ENCODE results near the gene ADCY4. TPM values are rescaled to one million over a fixed set of nuclear protein-coding genes. Genes with fewer than 3 reads are reported as not detected.

Gene ADCY4
- polyA plus RNA-seq, 3 donors, result 0.69 to 11.9 (median 0.70) TPM

DNA sequence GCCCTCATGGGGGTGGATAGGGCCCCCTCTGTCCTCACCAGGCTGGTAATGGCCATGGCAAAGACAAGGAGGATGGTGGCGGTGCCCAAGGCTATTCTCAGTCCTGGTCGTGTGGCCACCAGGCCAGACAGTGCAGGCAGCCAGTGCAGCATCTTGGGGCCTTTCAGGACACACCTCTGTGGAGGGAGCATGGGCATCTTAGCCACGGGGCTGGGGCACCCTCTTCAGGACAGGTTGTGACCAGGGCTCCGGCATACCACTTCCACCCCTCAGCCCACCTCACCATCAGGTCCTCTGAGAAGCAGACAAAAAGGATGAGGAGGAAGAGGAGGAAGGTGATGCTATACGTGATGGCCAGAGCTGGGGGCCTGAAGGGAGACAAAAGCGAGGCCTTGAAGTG lies 10.8 kb downstream of the ADCY4 start:
- Mint-ChIP-seq H3K27ac (no peak overlapping the region), H3K4me1 (peaks cover 51% of the 10 kb centered on the region)

DNA sequence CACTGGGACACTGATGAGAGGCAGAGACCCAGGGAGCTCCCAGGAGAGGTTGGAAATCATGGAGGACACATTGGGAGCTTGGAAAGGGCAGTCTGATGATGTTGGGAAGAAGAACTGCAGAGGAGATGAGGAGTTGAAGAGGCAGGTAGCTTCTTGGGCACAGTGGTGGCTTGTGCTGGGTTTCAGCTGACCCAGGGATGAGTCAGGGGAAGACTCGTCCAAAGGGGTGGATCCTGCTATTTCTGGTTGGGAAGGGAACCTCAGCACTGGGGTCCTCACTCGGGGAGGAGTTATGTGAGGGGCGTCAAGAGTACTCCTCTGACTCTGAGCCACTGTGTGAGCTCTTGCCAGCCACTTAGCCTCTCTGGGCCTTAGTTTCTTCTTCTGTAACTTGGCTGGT lies 11.5 kb downstream of the ADCY4 start:
- peaks cover 0 to 2% (median 0%) of the 10 kb centered on the region in 7 donors for H3K9me3 Mint-ChIP-seq

More for the DNA sequence above, 10.8 kb downstream of the ADCY4 start:
- Histone ChIP-seq H3K79me2 (ENCODE audit: insufficient read depth, low read length) (no peaks in the 10 kb centered on the region), H2AFZ (ENCODE audit: insufficient read depth, low read depth, low read length, poor library complexity, severe bottlenecking) (no peak overlapping the region), H3K9ac (ENCODE audit: insufficient read depth, low read length, poor library complexity, severe bottlenecking) (no peak overlapping the region), H3K9me3 (replicated peaks in 1 of 2; ENCODE audit: control insufficient read depth in 1 of 2, insufficient read depth in 1 of 2, low read length in 2 of 2) (no peaks in the 10 kb centered on the region), H3K4me1 (ENCODE audit: control insufficient read depth in 1 of 2, insufficient read depth in 2 of 2, low read length in 2 of 2) (peaks cover 34 to 36% of the 10 kb centered on the region in 2 donors), H3K36me3 (replicated peaks in 1 of 2; ENCODE audit: control insufficient read depth in 1 of 2, insufficient read depth in 2 of 2, low read length in 2 of 2) (no peaks in the 10 kb centered on the region), H4K20me1 (ENCODE audit: insufficient read depth, low read length) (no peaks in the 10 kb centered on the region), H3K4me3 (replicated peaks in 1 of 3; ENCODE audit: low read depth in 2 of 3, low read length in 3 of 3) (no peak overlapping the region), H3K27me3 (ENCODE audit: control insufficient read depth in 2 of 2, insufficient read depth in 2 of 2, low read length in 2 of 2) (no peaks in the 10 kb centered on the region), H3K27ac (ENCODE audit: low read depth in 1 of 2, low read length in 2 of 2) (no peak overlapping the region), H3K4me2 (replicated peaks; ENCODE audit: extremely low read depth, low read length, poor library complexity, severe bottlenecking) (no peak overlapping the region)
- H3K27me3 Mint-ChIP-seq (ENCODE audit: low read depth in 3 of 3), result peaks cover 2 to 14% (median 4%) of the 10 kb centered on the region in 3 donors
- DNase-seq, result no peak
- TF ChIP-seq, protein P1, sequence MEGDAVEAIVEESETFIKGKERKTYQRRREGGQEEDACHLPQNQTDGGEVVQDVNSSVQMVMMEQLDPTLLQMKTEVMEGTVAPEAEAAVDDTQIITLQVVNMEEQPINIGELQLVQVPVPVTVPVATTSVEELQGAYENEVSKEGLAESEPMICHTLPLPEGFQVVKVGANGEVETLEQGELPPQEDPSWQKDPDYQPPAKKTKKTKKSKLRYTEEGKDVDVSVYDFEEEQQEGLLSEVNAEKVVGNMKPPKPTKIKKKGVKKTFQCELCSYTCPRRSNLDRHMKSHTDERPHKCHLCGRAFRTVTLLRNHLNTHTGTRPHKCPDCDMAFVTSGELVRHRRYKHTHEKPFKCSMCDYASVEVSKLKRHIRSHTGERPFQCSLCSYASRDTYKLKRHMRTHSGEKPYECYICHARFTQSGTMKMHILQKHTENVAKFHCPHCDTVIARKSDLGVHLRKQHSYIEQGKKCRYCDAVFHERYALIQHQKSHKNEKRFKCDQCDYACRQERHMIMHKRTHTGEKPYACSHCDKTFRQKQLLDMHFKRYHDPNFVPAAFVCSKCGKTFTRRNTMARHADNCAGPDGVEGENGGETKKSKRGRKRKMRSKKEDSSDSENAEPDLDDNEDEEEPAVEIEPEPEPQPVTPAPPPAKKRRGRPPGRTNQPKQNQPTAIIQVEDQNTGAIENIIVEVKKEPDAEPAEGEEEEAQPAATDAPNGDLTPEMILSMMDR (IDR thresholded peaks at IDR 0.05), result no peak
- H3K9me3 Mint-ChIP-seq, result peaks cover 0 to 4% (median 0%) of the 10 kb centered on the region in 7 donors
- WGBS (ENCODE audit: insufficient coverage), result 94% methylated on average over 4 of the region's 6 CpGs
- peaks cover 0 to 1% of the 10 kb centered on the region in 2 donors for H3K36me3 Mint-ChIP-seq
- intact Hi-C loops (cut with micrococcal nuclease), result no loop called here
- H3K4me3 Mint-ChIP-seq, result no peak overlapping the region

More for the DNA sequence above, 11.5 kb downstream of the ADCY4 start:
- WGBS (ENCODE audit: insufficient coverage), result 70% methylated on average over 3 of the region's 3 CpGs
- Mint-ChIP-seq H3K36me3 (peaks cover 0 to 1% of the 10 kb centered on the region in 2 donors), H3K4me3 (no peak overlapping the region), H3K27ac (peak overlapping the region in 2 of 7 donors; percentile 8 to 27), H3K4me1 (peaks cover 51% of the 10 kb centered on the region), H3K27me3 (ENCODE audit: low read depth in 3 of 3) (peaks cover 3 to 13% (median 4%) of the 10 kb centered on the region in 3 donors)
- Histone ChIP-seq H3K4me3 (replicated peaks in 1 of 3; ENCODE audit: low read depth in 2 of 3, low read length in 3 of 3) (no peak overlapping the region), H2AFZ (ENCODE audit: insufficient read depth, low read depth, low read length, poor library complexity, severe bottlenecking) (no peak overlapping the region), H3K27ac (ENCODE audit: low read depth in 1 of 2, low read length in 2 of 2) (no peak overlapping the region), H3K27me3 (ENCODE audit: control insufficient read depth in 2 of 2, insufficient read depth in 2 of 2, low read length in 2 of 2) (no peaks in the 10 kb centered on the region), H3K36me3 (replicated peaks in 1 of 2; ENCODE audit: control insufficient read depth in 1 of 2, insufficient read depth in 2 of 2, low read length in 2 of 2) (no peaks in the 10 kb centered on the region), H3K79me2 (ENCODE audit: insufficient read depth, low read length) (no peaks in the 10 kb centered on the region), H3K9me3 (replicated peaks in 1 of 2; ENCODE audit: control insufficient read depth in 1 of 2, insufficient read depth in 1 of 2, low read length in 2 of 2) (no peaks in the 10 kb centered on the region), H3K4me1 (ENCODE audit: control insufficient read depth in 1 of 2, insufficient read depth in 2 of 2, low read length in 2 of 2) (peaks cover 34 to 36% of the 10 kb centered on the region in 2 donors), H3K4me2 (replicated peaks; ENCODE audit: extremely low read depth, low read length, poor library complexity, severe bottlenecking) (no peak overlapping the region), H3K9ac (ENCODE audit: insufficient read depth, low read length, poor library complexity, severe bottlenecking) (no peak overlapping the region), H4K20me1 (ENCODE audit: insufficient read depth, low read length) (peaks cover 6% of the 10 kb centered on the region)
- no peak for DNase-seq
- TF ChIP-seq, protein P1 (IDR thresholded peaks at IDR 0.05), result no peak
- intact Hi-C loops (cut with micrococcal nuclease), result no loop called here

All from CD14-positive monocyte (primary cell).